ENCODE measurements around the gene PTK7.
"Not testable (repeated sequence)": the region's sequence is repeated elsewhere in the genome, so short reads cannot be mapped to it uniquely, and the experiment has no call there.

Gene PTK7

DNA sequence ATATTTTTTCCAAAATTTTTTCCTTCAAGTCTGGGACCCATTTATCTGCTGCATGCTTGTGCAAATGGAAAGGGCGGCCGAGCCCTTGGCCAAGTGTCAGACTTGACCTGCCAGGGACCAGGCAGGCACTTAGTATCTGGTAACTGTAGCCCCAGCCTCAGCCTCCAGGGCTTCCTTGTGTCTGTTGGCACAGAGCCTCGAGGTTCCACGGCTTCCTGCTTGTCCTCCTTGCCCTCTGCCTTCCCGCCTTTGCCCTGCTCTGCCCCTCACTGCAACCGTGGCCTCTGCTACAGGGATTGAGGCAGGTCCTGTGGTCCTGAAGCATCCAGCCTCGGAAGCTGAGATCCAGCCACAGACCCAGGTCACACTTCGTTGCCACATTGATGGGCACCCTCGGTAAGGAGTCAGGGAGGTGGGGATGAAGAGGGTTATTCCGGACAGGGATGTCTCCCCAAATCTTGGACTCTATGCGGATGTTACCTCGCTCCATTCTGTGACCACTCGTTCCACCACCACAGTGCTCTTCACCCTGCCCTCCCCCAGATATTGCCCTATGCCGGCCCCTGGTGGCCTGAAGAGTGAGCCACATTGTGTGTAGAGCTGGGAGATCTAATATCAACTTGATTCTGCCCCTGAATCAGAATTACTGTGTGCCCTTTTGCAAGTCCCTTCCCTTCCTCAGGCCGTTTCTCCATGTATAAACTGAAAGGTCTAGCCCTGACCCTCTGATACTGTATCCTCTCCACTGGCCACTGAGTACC is 53.5 kb downstream of the PTK7 start:
- DNase-seq, result no peak
- H3K27ac ChIP-seq (ENCODE audit: low read depth, low read length), result no peak overlapping the region
- H3K4ac ChIP-seq (ENCODE audit: low read depth, low read length), result peak overlapping the region; percentile 2
- peaks cover 27% of the 10 kb centered on the region for H3K79me1 ChIP-seq (ENCODE audit: low read length)
- H2BK5ac ChIP-seq (ENCODE audit: low read depth, low read length, poor library complexity), result no peak overlapping the region
- no CpG with 5 or more reads among the region's 15 CpGs for WGBS (ENCODE audit: extremely low coverage, insufficient coverage, insufficient read length)
- H2AFZ ChIP-seq (ENCODE audit: insufficient read depth, low read length, poor library complexity), result no peak overlapping the region
- no peak overlapping the region for H4K12ac ChIP-seq (ENCODE audit: low read depth, low read length)
- no peak overlapping the region for H4K8ac ChIP-seq (ENCODE audit: low read depth, low read length)
- no peaks in the 10 kb centered on the region for H3K27me3 ChIP-seq (ENCODE audit: insufficient read depth, low read length)
- peaks cover 2% of the 10 kb centered on the region for H3K9me3 ChIP-seq (ENCODE audit: insufficient read depth, low read depth, low read length)
- H3K4me1 ChIP-seq (ENCODE audit: control insufficient read depth in 1 of 2, insufficient read depth in 2 of 2, low read length in 2 of 2), result peaks cover 23 to 32% of the 10 kb centered on the region in 2 experiments
- H3K4me2 ChIP-seq (ENCODE audit: low read length), result no peak overlapping the region
- H3K9ac ChIP-seq (ENCODE audit: low read length), result no peak overlapping the region
- H2BK120ac ChIP-seq (ENCODE audit: insufficient read depth, low read length, poor library complexity), result no peak overlapping the region
- no peak overlapping the region for H4K91ac ChIP-seq (ENCODE audit: low read depth, low read length)
- H2AK5ac ChIP-seq (ENCODE audit: low read length), result no peak overlapping the region
- peaks cover 44 to 46% of the 10 kb centered on the region in 2 experiments for H3K36me3 ChIP-seq (ENCODE audit: control insufficient read depth in 1 of 2, insufficient read depth in 2 of 2, low read length in 2 of 2)
- H3K14ac ChIP-seq (ENCODE audit: low read length), result no peak overlapping the region
- peak overlapping the region; percentile 40 for H3K18ac ChIP-seq (ENCODE audit: low read length)
- H3K4me3 ChIP-seq (ENCODE audit: low read depth, low read length), result no peak overlapping the region
- H3K79me2 ChIP-seq (ENCODE audit: control insufficient read depth, insufficient read depth, low read length, poor library complexity), result peaks cover 24% of the 10 kb centered on the region
- H3K23ac ChIP-seq (ENCODE audit: low read length), result no peak overlapping the region
- H2BK12ac ChIP-seq (ENCODE audit: low read length), result no peak overlapping the region

- H3K27me3 ChIP-seq (ENCODE audit: insufficient read depth, low read length), result no peaks in the 10 kb centered on the region
- DNase-seq, result no peak
- H2AK5ac ChIP-seq (ENCODE audit: low read length), result no peak overlapping the region
- peaks cover 50 to 53% of the 10 kb centered on the region in 2 experiments for H3K36me3 ChIP-seq (ENCODE audit: control insufficient read depth in 1 of 2, insufficient read depth in 2 of 2, low read length in 2 of 2)
- no peak overlapping the region for H3K27ac ChIP-seq (ENCODE audit: low read depth, low read length)
- no peak overlapping the region for H4K12ac ChIP-seq (ENCODE audit: low read depth, low read length)
- no peak overlapping the region for H3K23ac ChIP-seq (ENCODE audit: low read length)
- H3K79me1 ChIP-seq (ENCODE audit: low read length), result peaks cover 21% of the 10 kb centered on the region
- WGBS (ENCODE audit: extremely low coverage, insufficient coverage, insufficient read length), result no CpG with 5 or more reads among the region's 7 CpGs
- no peak overlapping the region for H3K14ac ChIP-seq (ENCODE audit: low read length)
- no peak overlapping the region for H3K4me2 ChIP-seq (ENCODE audit: low read length)
- no peak overlapping the region for H3K4me3 ChIP-seq (ENCODE audit: low read depth, low read length)
- no peak overlapping the region for H4K91ac ChIP-seq (ENCODE audit: low read depth, low read length)
- no peak overlapping the region for H4K8ac ChIP-seq (ENCODE audit: low read depth, low read length)
- peaks cover 19 to 28% of the 10 kb centered on the region in 2 experiments for H3K4me1 ChIP-seq (ENCODE audit: control insufficient read depth in 1 of 2, insufficient read depth in 2 of 2, low read length in 2 of 2)
- H3K18ac ChIP-seq (ENCODE audit: low read length), result no peak overlapping the region
- peaks cover 2% of the 10 kb centered on the region for H3K9me3 ChIP-seq (ENCODE audit: insufficient read depth, low read depth, low read length)
- no peak overlapping the region for H3K4ac ChIP-seq (ENCODE audit: low read depth, low read length)
- H2BK5ac ChIP-seq (ENCODE audit: low read depth, low read length, poor library complexity), result no peak overlapping the region
- no peak overlapping the region for H3K9ac ChIP-seq (ENCODE audit: low read length)
- peaks cover 21% of the 10 kb centered on the region for H3K79me2 ChIP-seq (ENCODE audit: control insufficient read depth, insufficient read depth, low read length, poor library complexity)
- no peak overlapping the region for H2BK12ac ChIP-seq (ENCODE audit: low read length)
- H2BK120ac ChIP-seq (ENCODE audit: insufficient read depth, low read length, poor library complexity), result no peak overlapping the region
- H2AFZ ChIP-seq (ENCODE audit: insufficient read depth, low read length, poor library complexity), result no peak overlapping the region
Measured at GRCh38 chr6:43130429-43130828, 54.3 kb downstream of the PTK7 start.

- not testable (repeated sequence) for H3K4me2 ChIP-seq (ENCODE audit: low read length); H3K4ac ChIP-seq (ENCODE audit: low read depth, low read length)
- no CpG with 5 or more reads among the region's 5 CpGs for WGBS (ENCODE audit: extremely low coverage, insufficient coverage, insufficient read length)
Measured at GRCh38 chr6:43131379-43131778, 55.3 kb downstream of the PTK7 start.

GRCh38 chr6:43138267-43138666 is 62.2 kb downstream of the PTK7 start:
- H3K27ac ChIP-seq (ENCODE audit: low read depth, low read length), result no peak overlapping the region
- DNase-seq, result no peak
- no peaks in the 10 kb centered on the region for H3K79me2 ChIP-seq (ENCODE audit: control insufficient read depth, insufficient read depth, low read length, poor library complexity)
- H3K23ac ChIP-seq (ENCODE audit: low read length), result no peak overlapping the region
- no peak overlapping the region for H3K4me2 ChIP-seq (ENCODE audit: low read length)
- H2BK120ac ChIP-seq (ENCODE audit: insufficient read depth, low read length, poor library complexity), result no peak overlapping the region
- H2AFZ ChIP-seq (ENCODE audit: insufficient read depth, low read length, poor library complexity), result no peak overlapping the region
- H3K79me1 ChIP-seq (ENCODE audit: low read length), result peaks cover 4% of the 10 kb centered on the region
- no peak overlapping the region for H3K9ac ChIP-seq (ENCODE audit: low read length)
- H3K4me1 ChIP-seq (ENCODE audit: control insufficient read depth in 1 of 2, insufficient read depth in 2 of 2, low read length in 2 of 2), result peaks cover 6 to 13% of the 10 kb centered on the region in 2 experiments
- H2AK5ac ChIP-seq (ENCODE audit: low read length), result no peak overlapping the region
- H3K36me3 ChIP-seq (ENCODE audit: control insufficient read depth in 1 of 2, insufficient read depth in 2 of 2, low read length in 2 of 2), result peaks cover 59 to 71% of the 10 kb centered on the region in 2 experiments
- H2BK12ac ChIP-seq (ENCODE audit: low read length), result no peak overlapping the region
- no peak overlapping the region for H4K91ac ChIP-seq (ENCODE audit: low read depth, low read length)
- H3K18ac ChIP-seq (ENCODE audit: low read length), result no peak overlapping the region
- no peaks in the 10 kb centered on the region for H3K27me3 ChIP-seq (ENCODE audit: insufficient read depth, low read length)
- no peaks in the 10 kb centered on the region for H3K9me3 ChIP-seq (ENCODE audit: insufficient read depth, low read depth, low read length)
- WGBS (ENCODE audit: extremely low coverage, insufficient coverage, insufficient read length), result no CpG with 5 or more reads among the region's 3 CpGs
- H2BK5ac ChIP-seq (ENCODE audit: low read depth, low read length, poor library complexity), result no peak overlapping the region
- no peak overlapping the region for H3K4me3 ChIP-seq (ENCODE audit: low read depth, low read length)
- no peak overlapping the region for H3K14ac ChIP-seq (ENCODE audit: low read length)
- H4K12ac ChIP-seq (ENCODE audit: low read depth, low read length), result no peak overlapping the region
- H3K4ac ChIP-seq (ENCODE audit: low read depth, low read length), result no peak overlapping the region
- no peak overlapping the region for H4K8ac ChIP-seq (ENCODE audit: low read depth, low read length)

More at GRCh38 chr6:43131379-43131778, 55.3 kb downstream of the PTK7 start:
- not testable (repeated sequence) for DNase-seq; H2BK120ac ChIP-seq (ENCODE audit: insufficient read depth, low read length, poor library complexity); H3K9me3 ChIP-seq (ENCODE audit: insufficient read depth, low read depth, low read length); H3K18ac ChIP-seq (ENCODE audit: low read length); H3K9ac ChIP-seq (ENCODE audit: low read length); H2AFZ ChIP-seq (ENCODE audit: insufficient read depth, low read length, poor library complexity); H4K12ac ChIP-seq (ENCODE audit: low read depth, low read length); H3K14ac ChIP-seq (ENCODE audit: low read length); H4K8ac ChIP-seq (ENCODE audit: low read depth, low read length); H4K91ac ChIP-seq (ENCODE audit: low read depth, low read length); H3K27me3 ChIP-seq (ENCODE audit: insufficient read depth, low read length); H2BK12ac ChIP-seq (ENCODE audit: low read length); H2AK5ac ChIP-seq (ENCODE audit: low read length); H3K4me3 ChIP-seq (ENCODE audit: low read depth, low read length); H3K27ac ChIP-seq (ENCODE audit: low read depth, low read length); H2BK5ac ChIP-seq (ENCODE audit: low read depth, low read length, poor library complexity); H3K23ac ChIP-seq (ENCODE audit: low read length)
- H3K4me1 ChIP-seq (ENCODE audit: control insufficient read depth in 1 of 2, insufficient read depth in 2 of 2, low read length in 2 of 2), result peaks cover 10 to 18% of the 10 kb centered on the region in 2 experiments
- H3K79me2 ChIP-seq (ENCODE audit: control insufficient read depth, insufficient read depth, low read length, poor library complexity), result peaks cover 16% of the 10 kb centered on the region
- H3K36me3 ChIP-seq (ENCODE audit: control insufficient read depth in 1 of 2, insufficient read depth in 2 of 2, low read length in 2 of 2), result peaks cover 53 to 58% of the 10 kb centered on the region in 2 experiments
- H3K79me1 ChIP-seq (ENCODE audit: low read length), result peaks cover 12% of the 10 kb centered on the region

Data from trophoblast cell (in vitro differentiated cells and primary cell).